Stimulated activated CD8-positive, alpha-beta memory T cell treated with anti-CD3 and anti-CD28 coated beads, Interleukin-15, amount 100 ng/mL, for 4 hours (primary cell): ENCODE measurements around the gene ETV6.
"Not testable (repeated sequence)": the region's sequence is repeated elsewhere in the genome, so short reads cannot be mapped to it uniquely, and the experiment has no call there.

ENCODE experiments used
- DNase-seq, 2 donors: peaks; one replicate each; pipeline ENCODE4 v3.0.0-alpha.2; 2020; ENCODE audit warnings: low read depth in 2 of 2

ETV6 gene

GRCh38 chr12:11649413-11650285, at the start of gene ETV6:
TSS of gene ETV6 (plus strand) at chr12:11649674. CDS start at chr12:11650128, 454 bp downstream.
- peak; percentile 50 to 60 for DNase-seq

GRCh38 chr12:11600199-11600598, 49.3 kb upstream of the ETV6 start:
- DNase-seq, result no peak

- no peak for DNase-seq
Observed at GRCh38 chr12:11601647-11602046, 47.8 kb upstream of the ETV6 start.

- no peak for DNase-seq
Observed at GRCh38 chr12:11607313-11608081, 42.0 kb upstream of the ETV6 start.

- DNase-seq, result no peak
Observed at GRCh38 chr12:11609045-11609444, 40.4 kb upstream of the ETV6 start.

- no peak for DNase-seq
Observed at GRCh38 chr12:11615481-11615880, 34.0 kb upstream of the ETV6 start.

GRCh38 chr12:11618046-11618445, 31.4 kb upstream of the ETV6 start:
- DNase-seq, result no peak

- DNase-seq, result no peak
Observed at GRCh38 chr12:11621797-11622423, 27.6 kb upstream of the ETV6 start.

GRCh38 chr12:11622876-11623281, 26.6 kb upstream of the ETV6 start:
- DNase-seq, result no peak

GRCh38 chr12:11623382-11623781, 26.1 kb upstream of the ETV6 start:
- no peak for DNase-seq

- no peak for DNase-seq
Observed at GRCh38 chr12:11624116-11624515, 25.4 kb upstream of the ETV6 start.

GRCh38 chr12:11627709-11628108, 21.8 kb upstream of the ETV6 start:
- DNase-seq, result not testable (repeated sequence)

GRCh38 chr12:11628353-11628752, 21.1 kb upstream of the ETV6 start:
- DNase-seq, result no peak

- no peak for DNase-seq
Observed at GRCh38 chr12:11630046-11630706, 19.3 kb upstream of the ETV6 start.

GRCh38 chr12:11631288-11631687, 18.2 kb upstream of the ETV6 start:
- no peak for DNase-seq

- DNase-seq, result not testable (repeated sequence)
Observed at GRCh38 chr12:11631881-11632280, 17.6 kb upstream of the ETV6 start.

- DNase-seq, result no peak
Observed at GRCh38 chr12:11633968-11634367, 15.5 kb upstream of the ETV6 start.

GRCh38 chr12:11635341-11635740, 14.1 kb upstream of the ETV6 start:
- DNase-seq, result no peak

- DNase-seq, result no peak
Observed at GRCh38 chr12:11638315-11638916, 11.1 kb upstream of the ETV6 start.

- DNase-seq, result no peak
Observed at GRCh38 chr12:11639454-11639853, 10.0 kb upstream of the ETV6 start.

GRCh38 chr12:11641522-11641921, 8.0 kb upstream of the ETV6 start:
- DNase-seq, result no peak
